Mesenchymal stem cell (in vitro differentiated cells and primary cell): ENCODE results near the gene PCYT1A.

ENCODE experiments used
- DNase-seq: peaks from one replicate; pipeline ENCODE4 v3.0.0-alpha.2; 2013
- H2AFZ ChIP-seq: one replicate; pipeline ENCODE4 v1.6.1; 2013; ENCODE audit warnings: low read depth, mild to moderate bottlenecking, control low read depth, inconsistent platforms, low read length, moderate library complexity
- H2AK5ac ChIP-seq: 2 replicates; pipeline ENCODE4 v1.6.1; 2013; ENCODE audit warnings: low read length, moderate library complexity, mild to moderate bottlenecking, inconsistent platforms; ENCODE audit not compliant: severe bottlenecking
- H2BK120ac ChIP-seq: one replicate; pipeline ENCODE4 v1.6.1; 2013; ENCODE audit warnings: low read depth, mild to moderate bottlenecking, inconsistent platforms, low read length, moderate library complexity
- H2BK12ac ChIP-seq, 2 experiments: one replicate each; pipeline ENCODE4 v1.6.1; 2013; ENCODE audit warnings: inconsistent platforms in 2 of 2, low read length in 2 of 2, mild to moderate bottlenecking in 2 of 2, moderate library complexity in 2 of 2, control low read depth in 1 of 2
- H2BK15ac ChIP-seq: one replicate; pipeline ENCODE4 v1.6.1; 2013; ENCODE audit warnings: mild to moderate bottlenecking, low read depth, inconsistent platforms; ENCODE audit not compliant: poor library complexity, severe bottlenecking
- H2BK5ac ChIP-seq: 2 replicates; pipeline ENCODE4 v1.6.1; 2013; ENCODE audit warnings: low read depth, mild to moderate bottlenecking, low read length, control low read depth, inconsistent platforms; ENCODE audit not compliant: poor library complexity, severe bottlenecking
- H3K14ac ChIP-seq, 2 experiments: one replicate each; pipeline ENCODE4 v1.6.1; 2013; ENCODE audit warnings: inconsistent platforms in 2 of 2, low read length in 2 of 2, control low read depth in 1 of 2, mild to moderate bottlenecking in 1 of 2, moderate library complexity in 1 of 2
- H3K18ac ChIP-seq, 2 experiments: one replicate each; pipeline ENCODE4 v1.6.1; 2013; ENCODE audit warnings: inconsistent platforms in 2 of 2, low read length in 2 of 2, control low read depth in 1 of 2, low read depth in 1 of 2, mild to moderate bottlenecking in 1 of 2
- H3K23ac ChIP-seq, 2 experiments: one replicate each; pipeline ENCODE4 v1.6.1; 2013; ENCODE audit warnings: inconsistent platforms in 2 of 2, low read length in 2 of 2, mild to moderate bottlenecking in 2 of 2, moderate library complexity in 2 of 2, control low read depth in 1 of 2
- H3K27ac ChIP-seq: 2 replicates; pipeline ENCODE4 v1.5.1; 2013; ENCODE audit warnings: mild to moderate bottlenecking, moderate library complexity, low read length, control low read depth, inconsistent platforms; ENCODE audit not compliant: poor library complexity, severe bottlenecking
- H3K27me3 ChIP-seq, 2 experiments: 2 replicates each; pipeline versions ENCODE4 v1.6.1 to v1.7.0; 2013; ENCODE audit warnings: low read length in 2 of 2, mild to moderate bottlenecking in 2 of 2, moderate library complexity in 2 of 2, control low read depth in 1 of 2, inconsistent platforms in 1 of 2; ENCODE audit not compliant: control insufficient read depth in 1 of 2, insufficient read depth in 1 of 2
- H3K36me3 ChIP-seq, 2 experiments: 2 replicates each; pipeline versions ENCODE4 v1.6.1 to v1.7.0; 2013; ENCODE audit warnings: low read length in 2 of 2, control low read depth in 1 of 2, inconsistent platforms in 1 of 2, low read depth in 1 of 2, mild to moderate bottlenecking in 1 of 2; ENCODE audit not compliant: insufficient read depth in 2 of 2, control insufficient read depth in 1 of 2
- H3K4ac ChIP-seq, 2 experiments: one replicate each; pipeline ENCODE4 v1.6.1; 2013; ENCODE audit warnings: inconsistent platforms in 2 of 2, low read length in 2 of 2, mild to moderate bottlenecking in 2 of 2, moderate library complexity in 2 of 2, control low read depth in 1 of 2, low read depth in 1 of 2
- H3K4me1 ChIP-seq: 2 replicates; pipeline ENCODE4 v1.6.1; 2013; ENCODE audit warnings: low read depth, low read length, control low read depth; ENCODE audit not compliant: control insufficient read depth, insufficient read depth
- H3K4me2 ChIP-seq: 2 replicates; pipeline ENCODE4 v1.6.1; 2013; ENCODE audit warnings: low read length, mild to moderate bottlenecking, inconsistent platforms; ENCODE audit not compliant: poor library complexity, severe bottlenecking
- H3K4me3 ChIP-seq, 2 experiments: 2 replicates each; pipeline versions ENCODE4 v1.5.1 to v1.7.0; 2013; ENCODE audit warnings: low read length in 2 of 2, mild to moderate bottlenecking in 2 of 2, control low read depth in 1 of 2, low read depth in 1 of 2; ENCODE audit not compliant: insufficient read depth in 1 of 2
- H3K79me1 ChIP-seq: replicated peaks from 2 replicates; pipeline ENCODE4 v1.6.1; 2013; ENCODE audit warnings: mild to moderate bottlenecking, control low read depth, low read length, inconsistent platforms; ENCODE audit not compliant: poor library complexity, severe bottlenecking
- H3K9ac ChIP-seq: 2 replicates; pipeline ENCODE4 v1.7.0; 2013; ENCODE audit warnings: mild to moderate bottlenecking, low read length, moderate library complexity
- H3K9me3 ChIP-seq: 2 replicates; pipeline ENCODE4 v1.7.0; 2013; ENCODE audit warnings: mild to moderate bottlenecking, low read length; ENCODE audit not compliant: control insufficient read depth
- H4K8ac ChIP-seq: one replicate; pipeline ENCODE4 v1.6.1; 2013; ENCODE audit warnings: inconsistent platforms, mild to moderate bottlenecking, low read length, moderate library complexity
- H4K91ac ChIP-seq: one replicate; pipeline ENCODE4 v1.6.1; 2013; ENCODE audit warnings: mild to moderate bottlenecking, low read length, inconsistent platforms
- WGBS: methylation state at CpG from one replicate; pipeline ENCODE4 v1.1.7; 2013; ENCODE audit warnings: mixed read lengths; 5-methylcytosine and 5-hydroxymethylcytosine counted together

The PCYT1A gene

DNA sequence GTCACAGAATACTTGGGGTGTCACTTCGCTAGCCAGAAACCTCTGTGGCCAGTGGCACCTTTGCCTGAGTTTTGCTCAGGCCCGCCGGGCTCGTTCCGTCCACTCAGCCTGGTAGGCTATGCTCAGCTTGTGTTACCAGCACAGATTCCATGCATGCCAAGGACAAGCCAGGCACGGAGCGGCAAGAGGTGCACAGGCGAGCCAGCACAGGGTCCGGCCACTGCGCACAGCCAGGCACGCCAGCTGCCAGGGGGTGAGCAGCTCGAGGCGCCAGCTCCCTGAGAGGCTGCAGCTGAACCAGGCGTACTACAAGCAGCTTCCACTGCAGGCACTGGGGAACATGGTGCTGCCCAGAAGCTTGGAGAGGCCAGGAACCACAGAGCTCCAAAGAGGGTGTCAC lies 14.7 kb downstream of the PCYT1A start:
- H2BK120ac ChIP-seq: no peak overlapping the region
- H3K14ac ChIP-seq: no peak overlapping the region
- peak overlapping the region in 1 of 2 experiments; percentile 23 for H3K23ac ChIP-seq
- H3K79me1 ChIP-seq: peaks cover 21% of the 10 kb centered on the region
- no peak overlapping the region for H3K4ac ChIP-seq
- H3K4me1 ChIP-seq: peaks cover 15% of the 10 kb centered on the region
- no peak overlapping the region for H2BK12ac ChIP-seq
- H3K9ac ChIP-seq: no peak overlapping the region
- no peak overlapping the region for H4K8ac ChIP-seq
- no peak overlapping the region for H3K18ac ChIP-seq
- H2AFZ ChIP-seq: no peak overlapping the region
- no peak overlapping the region for H3K4me2 ChIP-seq
- no peak overlapping the region for H2BK5ac ChIP-seq
- no peaks in the 10 kb centered on the region for H3K27me3 ChIP-seq
- H3K36me3 ChIP-seq: peaks cover 23 to 33% of the 10 kb centered on the region in 2 experiments
- no peak overlapping the region for H3K27ac ChIP-seq
- H3K9me3 ChIP-seq: no peaks in the 10 kb centered on the region
- DNase-seq: no peak
- H2BK15ac ChIP-seq: no peak overlapping the region
- no peak overlapping the region for H4K91ac ChIP-seq
- 96% methylated on average over 14 of the region's 14 CpGs for WGBS
- no peak overlapping the region for H3K4me3 ChIP-seq
- no peak overlapping the region for H2AK5ac ChIP-seq

- H2AK5ac ChIP-seq: no peak overlapping the region
- no peak overlapping the region for H3K27ac ChIP-seq
- no peak overlapping the region for H2AFZ ChIP-seq
- H3K79me1 ChIP-seq: peaks cover 23% of the 10 kb centered on the region
- peaks cover 37 to 50% of the 10 kb centered on the region in 2 experiments for H3K36me3 ChIP-seq
- WGBS: 100% methylated on average over 4 of the region's 5 CpGs
- H3K4me1 ChIP-seq: peaks cover 15% of the 10 kb centered on the region
- no peak overlapping the region for H2BK120ac ChIP-seq
- H3K9ac ChIP-seq: no peak overlapping the region
- no peaks in the 10 kb centered on the region for H3K27me3 ChIP-seq
- no peak overlapping the region for H3K4me2 ChIP-seq
- H4K91ac ChIP-seq: no peak overlapping the region
- no peak overlapping the region for H3K4me3 ChIP-seq
- DNase-seq: no peak
- no peak overlapping the region for H2BK15ac ChIP-seq
- no peak overlapping the region for H3K14ac ChIP-seq
- no peak overlapping the region for H3K18ac ChIP-seq
- no peak overlapping the region for H2BK12ac ChIP-seq
- H3K9me3 ChIP-seq: no peaks in the 10 kb centered on the region
- no peak overlapping the region for H4K8ac ChIP-seq
- H3K23ac ChIP-seq: no peak overlapping the region
- no peak overlapping the region for H2BK5ac ChIP-seq
- no peak overlapping the region for H3K4ac ChIP-seq
Measured at GRCh38 chr3:196270499-196270898, 17.0 kb downstream of the PCYT1A start.

GRCh38 chr3:196268284-196269163 lies 19.0 kb downstream of the PCYT1A start:
- peak; percentile 50 for DNase-seq
- Histone ChIP-seq H3K4me3 (no peak overlapping the region), H4K8ac (no peak overlapping the region), H3K27ac (peak overlapping the region; percentile 20), H2BK5ac (no peak overlapping the region), H2AK5ac (no peak overlapping the region), H3K4me2 (no peak overlapping the region), H3K23ac (no peak overlapping the region), H3K36me3 (peaks cover 31 to 65% of the 10 kb centered on the region in 2 experiments), H3K18ac (no peak overlapping the region), H2BK120ac (no peak overlapping the region), H3K4ac (no peak overlapping the region), H3K4me1 (peaks cover 11% of the 10 kb centered on the region), H2BK15ac (no peak overlapping the region), H3K79me1 (peaks cover 21% of the 10 kb centered on the region), H2AFZ (no peak overlapping the region), H3K9ac (peak overlapping the region; percentile 42), H3K14ac (no peak overlapping the region), H2BK12ac (no peak overlapping the region), H4K91ac (no peak overlapping the region), H3K27me3 (no peaks in the 10 kb centered on the region), H3K9me3 (no peaks in the 10 kb centered on the region)
- WGBS: over 99% methylated on average over 4 of the region's 9 CpGs

DNA sequence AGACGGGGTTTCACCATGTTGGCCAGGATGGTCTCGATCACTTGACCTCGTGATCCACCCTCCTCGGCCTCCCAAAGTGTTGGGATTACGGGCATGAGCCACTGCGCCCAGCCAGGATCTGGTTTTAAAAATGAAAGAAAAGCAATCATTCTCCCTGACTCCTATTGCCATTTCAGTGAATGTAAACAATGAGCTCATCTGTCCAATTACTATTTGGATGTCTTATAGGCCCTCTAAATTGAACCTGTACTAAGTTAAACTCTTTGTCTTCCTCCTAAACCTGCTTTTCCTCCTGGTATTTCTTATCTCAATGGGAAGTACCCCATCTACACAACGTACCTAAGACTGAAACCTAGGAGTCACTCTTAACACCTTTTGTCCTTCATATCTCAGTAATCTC lies 23.7 kb downstream of the PCYT1A start:
- Histone ChIP-seq H2AK5ac (no peak overlapping the region), H2AFZ (no peak overlapping the region), H3K4me3 (no peak overlapping the region), H3K23ac (no peak overlapping the region), H3K27me3 (no peaks in the 10 kb centered on the region), H3K9ac (no peak overlapping the region), H3K27ac (no peak overlapping the region), H3K14ac (no peak overlapping the region), H2BK15ac (no peak overlapping the region), H3K4me2 (no peak overlapping the region), H3K18ac (no peak overlapping the region), H2BK5ac (no peak overlapping the region), H4K91ac (no peak overlapping the region), H3K4ac (no peak overlapping the region), H2BK12ac (no peak overlapping the region), H3K79me1 (peaks cover 19% of the 10 kb centered on the region), H3K9me3 (no peaks in the 10 kb centered on the region), H3K36me3 (peaks cover 24 to 58% of the 10 kb centered on the region in 2 experiments), H3K4me1 (peaks cover 5% of the 10 kb centered on the region), H2BK120ac (no peak overlapping the region), H4K8ac (no peak overlapping the region)
- WGBS: 85% methylated on average over 7 of the region's 7 CpGs
- DNase-seq: no peak
